ENCODE measurements around the gene ARMH3.

The ARMH3 gene

DNA sequence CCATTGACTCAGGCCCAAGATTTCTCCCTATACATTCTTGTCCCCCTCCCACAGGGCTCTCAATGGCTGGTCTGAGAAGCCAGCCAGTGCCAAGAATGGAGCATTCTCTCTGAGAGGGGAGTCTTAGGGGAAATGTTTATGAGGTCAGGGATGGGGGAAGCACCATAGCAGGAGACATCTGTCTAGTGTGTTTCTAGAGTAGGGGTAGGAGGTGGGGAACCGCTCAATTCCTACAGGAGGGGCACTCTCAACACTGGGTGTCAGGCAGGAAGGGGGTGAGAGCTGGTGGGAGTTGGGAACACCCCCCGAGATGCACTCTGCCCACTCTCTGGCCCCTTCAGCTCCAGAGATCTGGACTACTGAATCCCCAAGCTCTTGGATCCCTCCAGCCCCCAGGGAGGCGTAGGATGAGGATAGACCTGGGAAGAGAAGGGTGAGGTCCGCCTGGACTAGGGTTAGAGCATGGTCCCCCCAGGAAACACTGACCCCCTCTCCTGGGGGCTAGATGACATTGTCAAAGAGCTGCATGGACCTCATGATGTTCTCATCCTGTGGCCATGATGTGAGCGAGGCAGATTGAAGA is 229.0 kb downstream of the ARMH3 start:
- DNase-seq = no peak

DNA sequence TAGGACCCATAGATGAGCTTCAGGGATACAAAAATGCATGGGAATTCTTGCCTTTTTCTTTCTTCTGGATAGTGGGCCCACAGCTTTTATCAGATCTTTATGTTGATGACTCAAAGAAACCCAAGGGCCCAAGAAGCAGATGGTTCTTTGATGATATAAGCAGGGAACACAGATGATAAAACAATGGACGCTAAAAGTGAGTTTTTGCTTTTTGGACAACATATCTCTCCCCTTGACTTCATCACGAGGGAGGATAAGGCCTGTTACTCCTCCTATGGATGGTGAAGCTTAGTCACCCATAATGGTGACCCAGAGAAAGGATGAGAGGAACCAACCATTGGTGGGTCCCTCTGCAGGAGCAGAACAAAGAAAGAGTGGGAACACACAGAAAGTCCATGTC is 231.2 kb downstream of the ARMH3 start:
- DNase-seq = no peak

DNA sequence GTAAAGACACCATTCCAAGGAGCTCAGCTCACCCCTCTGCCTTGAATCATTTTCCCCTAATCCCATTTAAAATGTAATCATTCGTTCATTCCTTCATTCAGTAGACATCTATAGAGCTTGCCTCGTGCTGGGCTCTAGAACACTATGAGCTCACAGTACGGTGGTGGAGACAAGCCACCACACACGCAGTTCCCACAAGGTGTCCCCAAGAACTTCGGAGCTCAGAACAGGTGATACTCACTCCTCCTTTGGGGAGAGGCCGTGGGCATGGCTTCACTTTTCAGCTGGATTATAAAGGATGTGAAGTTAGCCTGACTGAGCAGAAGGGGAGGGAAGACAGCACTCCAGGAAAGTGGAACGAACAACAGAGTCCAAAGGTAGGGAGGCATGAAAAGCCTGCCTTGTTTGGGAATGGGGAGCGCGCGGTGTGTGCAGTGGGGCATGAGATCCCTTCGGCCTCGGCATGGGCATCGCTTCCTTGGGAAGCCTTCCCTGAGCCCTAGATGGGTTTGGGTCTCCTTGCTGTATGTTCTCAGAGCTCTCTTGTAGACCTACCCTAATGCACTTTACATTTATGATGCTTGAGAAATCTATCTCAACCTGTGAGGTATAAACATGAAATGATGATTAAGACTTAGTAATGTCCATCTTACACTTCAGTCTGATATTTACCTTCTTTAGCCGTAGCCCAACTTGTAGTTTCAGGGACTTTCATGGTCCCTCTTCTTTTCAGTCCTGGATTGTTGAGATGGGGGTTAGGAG is 236.9 kb downstream of the ARMH3 start:
- DNase-seq = peak; percentile 92

DNA sequence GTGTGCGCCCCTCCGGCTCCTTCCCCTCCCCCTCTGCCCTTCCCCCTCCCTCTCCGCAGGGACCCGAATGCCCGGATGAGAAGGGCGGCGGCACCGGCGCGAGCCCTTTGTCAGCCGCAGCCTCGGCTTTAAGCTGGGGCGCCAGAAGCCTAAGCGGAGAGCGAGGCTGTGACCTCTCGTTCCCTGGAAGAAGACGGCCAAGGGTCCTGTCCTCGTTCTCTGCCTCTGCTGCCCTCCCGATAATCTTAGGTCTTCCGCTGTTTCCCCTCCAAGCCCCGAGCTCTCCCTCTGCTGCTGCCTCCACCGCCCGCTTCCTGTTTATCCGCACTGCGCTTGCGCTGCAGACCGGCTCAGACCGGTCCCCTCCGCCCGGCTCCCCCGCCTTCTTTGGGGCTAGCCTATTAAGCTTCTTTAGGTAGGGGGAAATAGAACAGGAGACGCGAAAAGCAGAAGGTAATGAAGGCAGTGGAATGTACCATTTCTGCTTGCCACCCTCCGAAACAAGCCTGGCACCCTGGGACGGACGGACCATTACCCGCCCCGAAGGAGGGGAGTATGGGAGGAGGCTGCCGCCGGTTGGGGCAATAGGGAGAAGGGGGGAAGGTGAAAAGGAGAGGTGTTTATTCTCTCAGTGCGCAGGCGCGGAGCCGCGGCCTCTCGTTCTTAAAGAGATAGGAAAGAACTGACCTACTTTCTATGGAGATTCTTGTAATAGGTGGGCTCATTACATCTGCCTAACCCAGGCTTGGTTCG is 237.7 kb downstream of the ARMH3 start, which contains the start of gene OGA:
Gene OGA (minus strand): TSS at position 326 of the 753 bp plus-strand sequence. CDS start 422 bp downstream, outside the sequence.
- peak; percentile 98 for DNase-seq

DNA sequence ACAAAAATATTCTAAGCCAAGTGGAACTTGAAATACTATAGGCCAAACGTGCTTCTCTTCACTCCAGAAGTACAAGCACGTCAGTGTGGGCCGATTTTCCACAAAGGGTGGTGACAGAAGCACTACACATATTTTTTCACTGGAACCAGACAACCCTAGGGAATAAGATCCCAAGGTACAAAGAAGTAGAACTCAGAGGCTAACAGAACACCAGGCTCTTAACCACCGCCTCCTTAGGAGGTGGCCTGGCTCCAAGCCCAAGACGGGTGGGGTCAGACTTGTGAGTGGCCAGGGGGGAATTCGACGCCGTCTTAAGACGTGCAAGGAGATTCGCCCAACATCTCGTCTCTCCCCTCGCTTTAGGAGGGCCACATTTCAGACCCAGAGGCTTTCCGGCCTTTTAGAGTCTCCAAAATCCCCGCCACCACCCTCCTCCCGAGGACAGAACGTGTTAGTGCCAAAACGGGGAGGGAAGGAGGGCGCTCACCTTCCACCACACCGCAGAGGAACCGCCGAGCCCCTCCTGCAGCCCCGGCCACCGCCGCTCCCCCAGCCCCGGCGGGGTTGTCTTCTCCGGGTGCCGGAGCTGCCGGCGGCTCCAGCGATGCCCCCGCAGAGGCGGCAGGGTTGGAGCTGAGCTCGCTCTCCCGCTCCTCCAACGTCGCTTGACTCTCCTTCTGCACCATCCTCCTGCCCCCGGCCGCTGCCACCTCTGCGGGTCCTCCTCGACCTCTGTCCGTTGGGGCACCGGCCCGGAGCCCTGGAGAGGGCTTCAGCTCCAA is 238.4 kb downstream of the ARMH3 start:
- DNase-seq = no peak

DNA sequence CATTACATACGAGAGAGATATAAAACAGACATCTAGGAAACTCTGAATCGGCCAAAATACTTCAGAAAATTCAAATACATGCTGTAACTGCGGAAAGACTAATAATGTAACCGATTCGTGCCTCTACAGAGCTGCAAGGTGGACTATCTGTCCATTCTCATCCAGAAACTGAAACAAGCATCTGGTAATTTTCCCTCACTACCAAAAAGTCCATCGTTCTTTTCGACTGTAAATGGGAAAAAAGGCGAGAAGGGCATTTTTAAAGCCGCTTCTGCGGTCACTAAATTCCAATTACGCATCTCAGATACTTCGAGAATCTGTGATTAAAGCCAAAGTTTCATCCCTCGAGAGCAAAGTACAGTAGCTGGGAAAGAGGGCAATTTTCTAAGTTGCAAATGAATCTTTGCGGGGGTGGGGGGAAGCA is 239.0 kb downstream of the ARMH3 start:
- no peak for DNase-seq

DNA sequence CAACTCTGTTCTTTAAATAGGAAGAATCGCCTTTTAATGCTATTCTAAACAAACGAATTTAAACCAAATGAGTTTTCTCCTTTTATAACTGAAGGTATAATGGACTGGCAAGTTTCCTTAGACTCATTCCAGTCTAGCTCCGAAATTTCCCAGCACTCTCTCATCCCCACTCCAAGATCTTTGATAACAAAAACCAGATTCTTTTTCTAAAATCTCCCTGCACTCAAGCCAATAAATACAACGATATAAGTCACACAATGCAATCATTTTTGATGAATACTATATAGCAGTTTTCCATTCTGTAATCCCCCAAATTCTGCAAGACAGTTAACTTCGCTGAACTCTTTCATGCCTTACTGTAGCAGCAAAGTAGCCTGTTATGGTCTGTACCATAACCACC is 239.6 kb downstream of the ARMH3 start:
- no peak for DNase-seq

DNA sequence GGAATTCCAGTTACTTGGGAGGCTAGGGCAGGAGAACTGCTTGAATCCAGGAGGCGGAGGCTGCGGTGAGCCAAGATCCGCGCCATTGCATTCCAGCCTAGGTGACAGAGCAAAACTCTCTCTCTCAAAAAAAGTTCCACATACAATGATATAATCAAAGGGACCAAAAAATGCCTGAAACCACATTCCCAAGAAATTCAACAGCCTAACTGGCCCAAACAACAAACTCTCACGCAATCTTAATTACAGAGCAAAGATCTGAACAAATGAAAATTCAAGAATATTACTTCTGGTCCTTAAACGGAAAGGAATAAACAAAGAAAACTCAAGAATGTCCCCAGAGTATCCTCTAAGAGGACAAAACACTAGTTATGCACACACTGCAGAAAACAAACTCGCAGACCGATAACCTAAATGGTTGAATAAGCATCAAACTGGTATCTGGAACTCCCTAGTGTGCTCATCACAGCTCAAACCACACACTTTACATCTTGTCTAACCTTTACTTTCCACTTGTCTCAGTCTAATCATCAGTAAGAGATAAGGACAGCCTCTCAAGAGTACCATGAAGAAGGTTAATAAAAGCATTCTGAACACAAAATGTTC is 241.4 kb downstream of the ARMH3 start:
- DNase-seq = no peak

DNA sequence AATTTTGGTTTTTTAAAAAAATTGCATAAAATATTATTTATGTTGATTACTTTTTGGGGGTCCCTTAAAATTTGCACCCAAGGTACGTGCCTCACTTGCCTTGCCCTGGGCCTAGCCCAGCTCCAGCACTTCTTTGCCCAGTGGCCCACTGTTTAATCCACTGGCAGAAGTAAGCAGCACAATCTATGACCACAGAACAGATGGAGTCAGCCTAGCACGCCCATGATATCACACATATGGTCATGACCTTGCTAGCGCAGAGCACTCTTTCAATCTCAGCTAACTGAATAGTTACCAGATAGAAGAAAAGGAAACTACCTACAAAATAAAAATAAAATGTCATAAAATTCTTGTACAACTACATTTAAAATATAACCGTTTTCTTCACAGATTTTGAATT is 243.4 kb downstream of the ARMH3 start:
- DNase-seq = no peak

DNA sequence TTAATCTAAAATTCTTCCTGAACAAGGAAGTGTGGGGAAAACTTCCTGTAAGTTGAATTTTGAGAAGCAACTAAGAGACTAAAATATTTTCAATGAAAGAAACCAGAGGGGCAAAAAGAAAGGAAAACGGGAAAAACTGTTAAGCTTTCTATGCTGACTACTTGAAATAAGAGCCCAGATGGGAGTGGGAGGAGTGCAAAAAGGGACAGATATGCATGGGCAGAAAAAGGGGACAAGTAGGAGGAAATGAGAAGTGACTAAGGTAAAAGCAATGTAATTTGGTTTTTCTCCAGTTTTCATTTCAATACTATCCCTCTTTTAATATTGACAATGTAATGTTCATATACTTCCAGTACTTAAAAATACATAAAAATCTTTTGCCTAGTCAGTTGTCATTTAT is 248.8 kb downstream of the ARMH3 start:
- DNase-seq = no peak

DNA sequence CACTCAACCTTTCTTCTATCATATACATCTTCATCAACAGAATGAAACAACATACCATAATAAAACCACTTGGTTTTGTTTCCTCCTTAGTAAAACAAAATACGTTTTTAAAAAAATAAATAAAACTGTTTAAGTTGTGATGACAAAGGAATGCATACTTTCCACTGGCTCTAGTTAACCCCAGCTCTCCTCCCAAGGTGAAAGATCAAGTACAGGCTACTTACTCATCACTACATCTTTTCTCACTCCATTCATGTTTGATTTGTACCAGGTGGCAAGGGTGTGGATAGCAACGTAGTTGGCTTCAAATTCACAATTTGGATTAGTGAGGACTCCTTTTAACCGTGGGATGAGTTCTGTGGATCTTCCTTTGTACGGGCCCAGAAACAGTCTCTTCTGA is 252.5 kb downstream of the ARMH3 start:
- no peak for DNase-seq

DNA sequence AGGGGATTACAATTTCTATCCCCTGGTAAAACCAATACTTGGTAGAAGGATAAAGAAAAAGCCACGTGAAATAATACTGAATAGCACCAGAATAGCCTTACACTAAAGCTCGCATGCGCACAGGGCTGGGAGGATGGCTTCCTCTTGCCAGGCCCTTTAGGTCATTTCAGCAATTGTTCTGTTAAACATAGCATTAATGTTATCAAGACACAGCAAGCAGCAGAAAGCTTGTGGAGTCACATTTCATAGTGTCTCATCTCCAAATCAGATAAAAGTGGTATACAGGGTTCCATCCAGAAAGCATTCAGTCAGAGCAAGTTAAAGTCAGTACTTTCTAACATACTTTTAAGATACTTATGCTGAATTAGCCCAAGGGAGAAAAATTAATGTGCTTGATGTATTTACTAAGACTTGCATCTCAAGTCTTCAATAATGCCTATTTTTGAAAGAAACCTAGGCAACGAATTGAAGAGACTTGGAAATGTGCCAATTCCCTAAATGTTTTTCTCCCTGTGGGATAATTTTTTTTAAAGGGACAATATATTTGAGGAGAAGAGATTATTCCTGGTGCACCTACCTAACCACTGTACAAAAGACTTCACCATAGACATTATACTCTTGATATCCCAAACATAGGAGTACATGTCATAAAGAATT is 258.4 kb downstream of the ARMH3 start:
- no peak for DNase-seq
